GM23338 (cell line): ENCODE measurements around the gene FKBP10. TPM values are rescaled to one million over a fixed set of nuclear protein-coding genes. Genes with fewer than 3 reads are reported as not detected.

Experiments used
- ATAC-seq: fragments of 200-7000 bp; cut with Tn5 transposase; 3 replicates; pipeline ENCODE4 v1.9.1; 2020
- DNase-seq: peaks from one replicate; pipeline ENCODE4 v3.0.0-alpha.2; 2015; ENCODE audit warnings: low spot score
- H2AFZ ChIP-seq: fragments of 200-600 bp; sonication (generic); 2 replicates; pipeline ENCODE4 v1.8.0; 2016; ENCODE audit warnings: antibody characterized with exemption, mild to moderate bottlenecking, moderate library complexity
- H3F3A ChIP-seq: fragments of 200-600 bp; sonication (generic); replicated peaks from 2 replicates; pipeline ENCODE4 v1.8.0; 2017; ENCODE audit warnings: antibody characterized with exemption, mixed run types, low read depth
- H3K27ac ChIP-seq: fragments of 200-600 bp; sonication (generic); 2 replicates; pipeline ENCODE4 v1.6.1; 2016; ENCODE audit warnings: low read depth
- H3K27me3 ChIP-seq: fragments of 200-600 bp; sonication (generic); 2 replicates; pipeline ENCODE4 v1.8.0; 2016; ENCODE audit warnings: mild to moderate bottlenecking, mixed run types, moderate library complexity; ENCODE audit not compliant: insufficient read depth
- H3K36me3 ChIP-seq: fragments of 200-600 bp; sonication (generic); 2 replicates; pipeline ENCODE4 v1.8.0; 2016; ENCODE audit warnings: mild to moderate bottlenecking; ENCODE audit not compliant: insufficient read depth
- H3K4me1 ChIP-seq: fragments of 200-600 bp; sonication (generic); 2 replicates; pipeline ENCODE4 v1.8.0; 2016; ENCODE audit warnings: mild to moderate bottlenecking, moderate library complexity; ENCODE audit not compliant: insufficient read depth
- H3K4me2 ChIP-seq: fragments of 200-600 bp; sonication (generic); 2 replicates; pipeline ENCODE4 v1.7.1; 2017; ENCODE audit warnings: mixed run types
- H3K4me3 ChIP-seq: fragments of 200-600 bp; sonication (generic); 2 replicates; pipeline ENCODE4 v1.6.1; 2016; ENCODE audit warnings: mixed run types
- H3K79me2 ChIP-seq: fragments of 200-600 bp; sonication (generic); replicated peaks from 2 replicates; pipeline ENCODE4 v1.8.0; 2017; ENCODE audit warnings: mild to moderate bottlenecking; ENCODE audit not compliant: insufficient read depth
- H3K9me2 ChIP-seq: fragments of 200-600 bp; sonication (generic); 2 replicates; pipeline ENCODE4 v1.8.0; 2017; ENCODE audit not compliant: insufficient read depth
- H4K20me1 ChIP-seq: fragments of 200-600 bp; sonication (generic); replicated peaks from 2 replicates; pipeline ENCODE4 v1.8.0; 2017; ENCODE audit warnings: mild to moderate bottlenecking; ENCODE audit not compliant: insufficient read depth
- H3K27ac Mint-ChIP-seq: 2 replicates; pipeline ENCODE4 v1.8.0; 2020; ENCODE audit warnings: inconsistent platforms, mild to moderate bottlenecking, moderate library complexity, mixed read lengths
- H3K27me3 Mint-ChIP-seq: 3 replicates; pipeline ENCODE4 v1.8.0; 2022; ENCODE audit warnings: low read depth, mild to moderate bottlenecking, moderate library complexity, mixed read lengths, inconsistent platforms; ENCODE audit not compliant: insufficient read depth, poor library complexity
- H3K36me3 Mint-ChIP-seq: 3 replicates; pipeline ENCODE4 v1.8.0; 2021; ENCODE audit warnings: low read depth, mild to moderate bottlenecking, inconsistent platforms, moderate library complexity, mixed read lengths
- H3K4me1 Mint-ChIP-seq: 3 replicates; pipeline ENCODE4 v1.8.0; 2020; ENCODE audit warnings: mild to moderate bottlenecking, inconsistent platforms, mixed read lengths
- H3K4me3 Mint-ChIP-seq: 3 replicates; pipeline ENCODE4 v1.8.0; 2021; ENCODE audit warnings: moderate library complexity, mild to moderate bottlenecking, inconsistent platforms, mixed read lengths
- H3K9me3 Mint-ChIP-seq: 3 replicates; pipeline ENCODE4 v1.8.0; 2020; ENCODE audit warnings: moderate library complexity, mild to moderate bottlenecking, inconsistent platforms, mixed read lengths
- CREB1 ChIP-seq: fragments of 250-450 bp; sonication (Bioruptor Pico); IDR thresholded peaks from 2 replicates; pipeline ENCODE4 v1.5.0; 2020; ENCODE audit warnings: low read depth, mild to moderate bottlenecking, moderate library complexity
- EZH2 ChIP-seq: fragments of 200-600 bp; sonication (generic); IDR thresholded peaks from one replicate; pipeline ENCODE4 v1.8.0; 2017; ENCODE audit warnings: antibody characterized with exemption, mild to moderate bottlenecking, low read depth; ENCODE audit not compliant: unreplicated experiment
- POLR2AphosphoS5 ChIP-seq: IDR thresholded peaks from 2 replicates; pipeline ENCODE4 v1.6.1; 2016; ENCODE audit warnings: antibody characterized with exemption, low read depth
- STAT1 ChIP-seq: IDR thresholded peaks from one replicate; pipeline ENCODE4 v1.6.1; 2016; ENCODE audit warnings: antibody characterized with exemption; ENCODE audit not compliant: unreplicated experiment
- ZNF114 ChIP-seq: fragments of 250-450 bp; sonication (Bioruptor Pico); IDR thresholded peaks from 2 replicates; pipeline ENCODE4 v1.5.0; 2020; ENCODE audit warnings: mild to moderate bottlenecking, moderate library complexity
- ZNF331 ChIP-seq: fragments of 250-450 bp; sonication (Bioruptor Pico); IDR thresholded peaks from 2 replicates; pipeline ENCODE4 v1.5.0; 2020; ENCODE audit warnings: low read depth, mild to moderate bottlenecking, moderate library complexity
- polyA plus RNA-seq: library from polyadenylated mRNA; unstranded; fragments of >200 nt; fragmentation: Nextera tagmentation; extraction: Ambion mirVana; gene quantifications from 2 replicates; pipeline ENCODE4 v1.2.1, GENCODE V29; 2016
- total RNA-seq: library from RNA; depleted of rRNA; stranded (reverse); fragments of >200 nt; shearing (Covaris generic); gene quantifications from 2 replicates; pipeline ENCODE4 v1.2.3, GENCODE V29; 2014
- TF ChIP-seq, protein P1 (sequence below), 2 experiments: fragments of 200-600 bp in 1 of 2; sonication (generic) in 1 of 2; conservative IDR thresholded peaks; 2 replicates each; pipeline versions ENCODE4 v1.5.1 to v1.6.1; 2016 to 2017; ENCODE audit warnings: antibody characterized with exemption in 2 of 2, low read depth in 2 of 2, mild to moderate bottlenecking in 2 of 2, moderate library complexity in 1 of 2
- TF ChIP-seq, protein P2 (sequence below): IDR thresholded peaks from one replicate; pipeline ENCODE4 v1.6.1; 2018; ENCODE audit warnings: antibody characterized with exemption; ENCODE audit not compliant: unreplicated experiment

Gene FKBP10
- total and polyA plus RNA-seq, 2 experiments from 2014 or later: 26.2 to 151 TPM

DNA sequence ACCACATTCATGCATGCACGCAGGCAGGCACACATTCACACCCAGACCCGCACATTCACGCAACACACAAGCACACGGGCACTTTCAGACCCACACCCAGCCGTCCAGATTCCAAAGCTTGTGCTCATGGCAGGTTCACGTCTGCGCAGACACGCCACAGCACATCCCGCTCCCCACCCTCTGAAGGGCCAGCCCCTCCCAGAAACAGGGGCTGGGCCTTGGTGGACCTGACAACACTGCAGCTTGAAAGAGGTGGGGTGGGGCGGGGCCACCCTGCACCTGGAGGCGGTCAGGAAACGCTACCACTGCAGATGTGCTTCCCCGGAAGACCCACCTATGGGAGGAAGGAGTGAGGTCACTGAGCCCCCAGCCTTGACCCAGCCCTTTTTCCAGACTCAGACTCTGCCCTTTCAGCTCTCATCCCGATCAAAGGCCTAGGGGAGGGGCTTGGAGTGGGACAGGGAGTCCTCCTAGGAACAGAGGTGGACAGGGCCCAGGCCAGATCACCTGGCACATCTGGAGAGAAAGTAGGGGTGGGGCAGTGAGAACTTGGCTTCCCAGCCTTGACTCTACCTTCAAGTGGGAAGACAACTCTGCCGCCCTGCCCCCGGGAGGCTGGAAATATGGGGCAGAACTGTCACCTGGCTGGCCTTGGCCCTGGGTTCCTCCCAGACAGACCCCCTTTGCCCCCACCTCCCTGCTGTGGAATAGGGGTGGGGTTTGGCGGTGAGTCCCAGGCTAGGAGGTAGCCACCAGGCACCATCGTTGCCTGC lies 12.0 kb upstream of the FKBP10 start (continued):
- TF ChIP-seq POLR2AphosphoS5 (peak; percentile 35; the same call in 1 of the 2 replicates), ZNF331 (CRISPR knock-in tag) (no peak)
- TF ChIP-seq, protein P1, sequence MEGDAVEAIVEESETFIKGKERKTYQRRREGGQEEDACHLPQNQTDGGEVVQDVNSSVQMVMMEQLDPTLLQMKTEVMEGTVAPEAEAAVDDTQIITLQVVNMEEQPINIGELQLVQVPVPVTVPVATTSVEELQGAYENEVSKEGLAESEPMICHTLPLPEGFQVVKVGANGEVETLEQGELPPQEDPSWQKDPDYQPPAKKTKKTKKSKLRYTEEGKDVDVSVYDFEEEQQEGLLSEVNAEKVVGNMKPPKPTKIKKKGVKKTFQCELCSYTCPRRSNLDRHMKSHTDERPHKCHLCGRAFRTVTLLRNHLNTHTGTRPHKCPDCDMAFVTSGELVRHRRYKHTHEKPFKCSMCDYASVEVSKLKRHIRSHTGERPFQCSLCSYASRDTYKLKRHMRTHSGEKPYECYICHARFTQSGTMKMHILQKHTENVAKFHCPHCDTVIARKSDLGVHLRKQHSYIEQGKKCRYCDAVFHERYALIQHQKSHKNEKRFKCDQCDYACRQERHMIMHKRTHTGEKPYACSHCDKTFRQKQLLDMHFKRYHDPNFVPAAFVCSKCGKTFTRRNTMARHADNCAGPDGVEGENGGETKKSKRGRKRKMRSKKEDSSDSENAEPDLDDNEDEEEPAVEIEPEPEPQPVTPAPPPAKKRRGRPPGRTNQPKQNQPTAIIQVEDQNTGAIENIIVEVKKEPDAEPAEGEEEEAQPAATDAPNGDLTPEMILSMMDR (conservative IDR thresholded peaks at IDR 0.05; ENCODE audit: low read depth in 2 of 2): no peak; a peak in 1 of 4 replicates

DNA sequence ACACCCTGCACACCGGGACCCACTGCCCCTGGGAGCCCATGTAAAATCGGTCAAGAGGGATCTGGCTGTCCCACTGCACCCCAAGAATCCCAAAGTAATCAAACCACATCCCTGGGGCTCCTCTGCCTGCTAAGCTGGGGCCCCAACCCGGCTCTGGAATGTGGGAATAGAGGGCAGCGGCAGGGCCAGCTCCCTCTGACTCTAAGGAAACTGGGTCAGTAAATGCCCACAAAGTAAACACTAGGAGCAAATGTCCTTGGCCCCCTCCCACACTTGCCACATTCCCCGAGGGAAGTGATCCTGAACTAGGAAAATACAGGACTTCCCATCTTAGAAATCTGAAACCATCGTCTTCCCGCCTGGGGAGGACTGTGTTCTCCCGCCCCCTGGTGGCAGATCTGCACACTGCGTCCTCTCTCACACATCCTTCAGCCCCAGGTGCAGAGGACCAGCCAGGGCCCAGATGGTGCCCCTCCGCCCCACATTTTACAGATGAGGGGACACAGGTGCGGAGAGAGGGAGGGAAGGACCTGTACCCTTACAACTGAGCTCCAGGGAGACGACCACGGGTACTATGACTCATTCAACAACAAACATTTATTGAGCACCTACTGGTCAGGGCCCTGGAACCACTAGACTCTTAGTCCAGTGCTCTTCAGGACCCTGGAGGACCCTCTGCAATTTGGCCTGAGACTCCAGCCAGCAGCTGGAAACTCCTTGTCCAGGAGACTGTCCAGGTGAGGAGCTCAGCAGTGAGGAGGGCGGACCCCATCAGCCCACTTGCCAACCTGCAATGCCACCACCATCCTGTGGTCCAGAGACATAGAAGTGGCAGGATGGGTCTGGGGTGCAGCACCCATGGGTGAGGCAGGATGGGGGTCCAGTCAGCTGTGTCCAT lies 11.2 kb upstream of the FKBP10 start:
- peaks cover 26% of the 10 kb centered on the region for H3K4me1 Mint-ChIP-seq
- Histone ChIP-seq H3K36me3 (no peaks in the 10 kb centered on the region), H3K27ac (peak overlapping the region; percentile 68), H2AFZ (no peak overlapping the region), H3F3A (peaks cover under 1% of the 10 kb centered on the region; the same call in 1 of the 2 replicates), H4K20me1 (no peaks in the 10 kb centered on the region; the same call in 1 of the 2 replicates), H3K27me3 (0 out of 2 replicates have a peak, but pooled peaks cover under 1% of the 10 kb centered on the region), H3K9me2 (no peaks in the 10 kb centered on the region), H3K4me2 (peak overlapping the region; percentile 79), H3K4me3 (peak overlapping the region; percentile 48), H3K4me1 (peaks cover 14% of the 10 kb centered on the region), H3K79me2 (no peaks in the 10 kb centered on the region)
- TF ChIP-seq, protein P1 (conservative IDR thresholded peaks at IDR 0.05; ENCODE audit: low read depth in 2 of 2): peak; percentile 98
- TF ChIP-seq POLR2AphosphoS5: peak; percentile 30; the same call in 1 of the 2 replicates
- TF ChIP-seq CREB1 (CRISPR knock-in tag): no peak
- no peak for TF ChIP-seq EZH2
- no peak for TF ChIP-seq ZNF114 (CRISPR knock-in tag)
- TF ChIP-seq STAT1: no peak
- TF ChIP-seq, protein P2, sequence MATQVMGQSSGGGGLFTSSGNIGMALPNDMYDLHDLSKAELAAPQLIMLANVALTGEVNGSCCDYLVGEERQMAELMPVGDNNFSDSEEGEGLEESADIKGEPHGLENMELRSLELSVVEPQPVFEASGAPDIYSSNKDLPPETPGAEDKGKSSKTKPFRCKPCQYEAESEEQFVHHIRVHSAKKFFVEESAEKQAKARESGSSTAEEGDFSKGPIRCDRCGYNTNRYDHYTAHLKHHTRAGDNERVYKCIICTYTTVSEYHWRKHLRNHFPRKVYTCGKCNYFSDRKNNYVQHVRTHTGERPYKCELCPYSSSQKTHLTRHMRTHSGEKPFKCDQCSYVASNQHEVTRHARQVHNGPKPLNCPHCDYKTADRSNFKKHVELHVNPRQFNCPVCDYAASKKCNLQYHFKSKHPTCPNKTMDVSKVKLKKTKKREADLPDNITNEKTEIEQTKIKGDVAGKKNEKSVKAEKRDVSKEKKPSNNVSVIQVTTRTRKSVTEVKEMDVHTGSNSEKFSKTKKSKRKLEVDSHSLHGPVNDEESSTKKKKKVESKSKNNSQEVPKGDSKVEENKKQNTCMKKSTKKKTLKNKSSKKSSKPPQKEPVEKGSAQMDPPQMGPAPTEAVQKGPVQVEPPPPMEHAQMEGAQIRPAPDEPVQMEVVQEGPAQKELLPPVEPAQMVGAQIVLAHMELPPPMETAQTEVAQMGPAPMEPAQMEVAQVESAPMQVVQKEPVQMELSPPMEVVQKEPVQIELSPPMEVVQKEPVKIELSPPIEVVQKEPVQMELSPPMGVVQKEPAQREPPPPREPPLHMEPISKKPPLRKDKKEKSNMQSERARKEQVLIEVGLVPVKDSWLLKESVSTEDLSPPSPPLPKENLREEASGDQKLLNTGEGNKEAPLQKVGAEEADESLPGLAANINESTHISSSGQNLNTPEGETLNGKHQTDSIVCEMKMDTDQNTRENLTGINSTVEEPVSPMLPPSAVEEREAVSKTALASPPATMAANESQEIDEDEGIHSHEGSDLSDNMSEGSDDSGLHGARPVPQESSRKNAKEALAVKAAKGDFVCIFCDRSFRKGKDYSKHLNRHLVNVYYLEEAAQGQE: peak; percentile 6
- peak; percentile 93 for DNase-seq
- no peaks in the 10 kb centered on the region for H3K9me3 Mint-ChIP-seq
- peaks cover 20% of the 10 kb centered on the region for H3K27me3 Mint-ChIP-seq
- H3K27ac Mint-ChIP-seq: no peak overlapping the region; the same call in none of the 2 replicates
- peaks cover 35% of the 10 kb centered on the region for H3K36me3 Mint-ChIP-seq
- ATAC-seq: peak; percentile 74
- H3K4me3 Mint-ChIP-seq: peak overlapping the region; percentile 53; the same call in 2 of the 3 replicates
